ENCODE data around the gene OLA1. TPM values are rescaled to one million over a fixed set of nuclear protein-coding genes. Genes with fewer than 3 reads are reported as not detected.

Gene OLA1
- total and polyA plus RNA-seq, 2 of the 13 experiments (the other 11 are each of a cell fraction or from before 2014, with no cell fraction given): 153 to 241 TPM

- no peak for TF ChIP-seq ZBTB40 (IDR thresholded peaks at IDR 0.05)
- TF ChIP-seq ZBTB40 (CRISPR knock-in tag; IDR thresholded peaks at IDR 0.05): peak; percentile 23
- TF ChIP-seq NFAT5 (CRISPR knock-in tag; IDR thresholded peaks at IDR 0.05): no peak
- no peak for TF ChIP-seq GLI4 (CRISPR knock-in tag; IDR thresholded peaks at IDR 0.05; ENCODE audit: borderline replicate concordance)
- TF ChIP-seq ZNF646 (CRISPR knock-in tag; IDR thresholded peaks at IDR 0.05): no peak
These were observed 208.5 kb downstream of the OLA1 start (continued) for GRCh38 chr2:174039551-174040416.

All from HepG2 (cell line).